ENCODE data around the gene ALPG.
"Not testable (repeated sequence)": the region's sequence is repeated elsewhere in the genome, so short reads cannot be mapped to it uniquely, and the experiment has no call there.

Gene ALPG

DNA sequence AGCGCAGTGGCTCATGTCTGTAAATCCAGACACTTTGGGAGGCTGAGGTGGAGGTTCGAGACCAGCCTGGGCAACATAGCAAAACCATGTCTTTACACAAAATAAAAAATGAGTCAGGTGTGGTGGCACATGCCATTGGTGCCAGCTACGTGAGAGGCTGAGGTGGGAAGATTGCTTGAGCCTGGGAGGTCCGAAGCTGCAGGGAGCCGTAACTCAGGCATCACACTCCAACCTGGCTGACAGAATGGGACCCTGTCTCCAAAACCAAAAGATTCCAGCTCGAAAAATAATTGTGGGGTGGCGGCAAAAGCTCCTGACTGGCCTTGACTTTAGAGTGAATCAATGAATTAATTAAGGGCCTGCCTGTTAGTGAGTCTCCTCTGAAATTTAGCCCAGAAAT, 29.3 kb upstream of the ALPG start:
- DNase-seq: no peak

DNA sequence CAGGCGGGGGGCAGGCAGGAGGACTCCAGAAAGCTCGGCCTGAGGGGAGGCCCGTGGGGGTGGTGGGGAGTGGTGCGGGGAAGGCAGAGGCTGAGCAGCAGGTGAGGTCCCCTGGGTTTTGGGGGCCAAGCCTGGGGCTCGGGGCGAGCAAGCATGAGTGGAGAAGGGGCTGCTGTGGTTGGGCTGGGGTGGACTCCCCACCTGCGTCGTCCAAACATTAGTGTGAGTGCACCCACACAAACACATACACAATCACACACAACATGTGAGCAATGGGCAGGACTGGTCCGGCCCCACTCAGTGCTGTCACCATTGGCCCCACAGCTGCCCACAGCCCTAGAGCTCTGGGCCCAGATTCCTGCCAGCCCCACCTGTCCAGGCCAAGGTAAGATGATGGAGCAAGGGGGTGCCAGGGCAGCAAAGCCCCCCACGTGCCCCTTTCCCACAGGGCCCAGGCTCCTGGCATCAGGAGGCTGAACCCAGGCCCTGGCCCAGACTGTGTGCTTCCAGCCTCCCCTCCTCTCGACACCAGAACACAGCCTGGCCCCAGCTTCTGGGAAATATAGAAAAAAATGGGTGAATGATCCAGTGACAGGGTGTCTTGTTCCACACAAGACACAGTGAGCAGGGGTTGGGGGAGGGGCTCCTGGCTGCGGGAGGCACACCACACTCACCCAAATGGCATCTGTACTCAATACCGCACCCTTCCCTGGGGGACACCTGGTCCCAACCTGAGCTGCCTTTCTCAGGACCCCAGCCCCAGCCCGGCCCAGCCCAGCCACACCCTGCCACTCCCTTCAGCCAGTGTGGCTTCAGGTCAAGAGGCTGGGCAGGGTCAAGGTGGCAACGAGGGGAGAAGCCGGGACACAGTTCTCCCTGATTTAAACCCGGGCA, 28.6 kb upstream of the ALPG start:
- no peak for DNase-seq

DNA sequence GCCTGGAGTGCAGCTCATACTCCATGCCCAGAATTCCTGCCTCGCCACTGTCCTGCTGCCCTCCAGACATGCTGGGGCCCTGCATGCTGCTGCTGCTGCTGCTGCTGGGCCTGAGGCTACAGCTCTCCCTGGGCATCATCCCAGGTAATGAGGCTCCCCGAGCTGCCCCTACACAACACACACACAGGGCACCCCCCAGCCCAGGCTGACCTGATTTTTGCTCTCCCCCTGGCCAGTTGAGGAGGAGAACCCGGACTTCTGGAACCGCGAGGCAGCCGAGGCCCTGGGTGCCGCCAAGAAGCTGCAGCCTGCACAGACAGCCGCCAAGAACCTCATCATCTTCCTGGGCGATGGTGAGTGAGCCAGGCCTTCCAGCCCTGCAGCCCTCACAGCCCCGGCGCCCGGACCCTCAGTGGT, 27.9 kb upstream of the ALPG start, which contains the start of gene ALPP:
TSS of gene ALPP (plus strand) at position 17 of the 417 bp plus-strand sequence. CDS start at position 69, 52 bp downstream.
- DNase-seq: not testable (repeated sequence)

DNA sequence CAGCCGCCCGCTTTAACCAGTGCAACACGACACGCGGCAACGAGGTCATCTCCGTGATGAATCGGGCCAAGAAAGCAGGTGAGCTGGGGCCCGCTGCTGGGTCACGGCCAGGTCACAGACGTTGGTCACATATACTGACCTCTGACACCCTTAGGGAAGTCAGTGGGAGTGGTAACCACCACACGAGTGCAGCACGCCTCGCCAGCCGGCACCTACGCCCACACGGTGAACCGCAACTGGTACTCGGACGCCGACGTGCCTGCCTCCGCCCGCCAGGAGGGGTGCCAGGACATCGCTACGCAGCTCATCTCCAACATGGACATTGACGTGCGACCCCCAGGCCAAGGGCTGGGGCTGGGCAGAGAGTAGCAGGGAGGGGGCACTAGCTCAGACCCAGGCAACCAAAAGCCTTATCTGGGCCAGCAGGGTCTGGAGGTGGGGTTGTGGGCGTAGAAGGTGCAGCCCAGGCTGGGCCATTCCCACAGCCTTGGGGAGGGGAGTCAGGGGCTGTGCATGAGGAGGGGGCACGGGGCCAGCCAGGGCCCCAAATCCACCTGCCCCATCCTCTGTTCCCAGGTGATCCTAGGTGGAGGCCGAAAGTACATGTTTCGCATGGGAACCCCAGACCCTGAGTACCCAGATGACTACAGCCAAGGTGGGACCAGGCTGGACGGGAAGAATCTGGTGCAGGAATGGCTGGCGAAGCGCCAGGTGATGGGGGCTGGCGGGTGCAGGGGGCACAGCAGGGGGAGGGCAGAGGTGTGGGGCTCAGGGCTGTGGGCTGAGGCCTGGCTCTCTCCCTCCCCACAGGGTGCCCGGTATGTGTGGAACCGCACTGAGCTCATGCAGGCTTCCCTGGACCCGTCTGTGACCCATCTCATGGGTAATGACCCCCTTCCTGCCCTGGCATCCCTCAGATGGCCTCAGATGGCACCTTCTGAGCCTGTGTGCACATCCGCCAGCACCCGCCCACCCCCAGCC, 26.7 kb upstream of the ALPG start:
- not testable (repeated sequence) for DNase-seq

DNA sequence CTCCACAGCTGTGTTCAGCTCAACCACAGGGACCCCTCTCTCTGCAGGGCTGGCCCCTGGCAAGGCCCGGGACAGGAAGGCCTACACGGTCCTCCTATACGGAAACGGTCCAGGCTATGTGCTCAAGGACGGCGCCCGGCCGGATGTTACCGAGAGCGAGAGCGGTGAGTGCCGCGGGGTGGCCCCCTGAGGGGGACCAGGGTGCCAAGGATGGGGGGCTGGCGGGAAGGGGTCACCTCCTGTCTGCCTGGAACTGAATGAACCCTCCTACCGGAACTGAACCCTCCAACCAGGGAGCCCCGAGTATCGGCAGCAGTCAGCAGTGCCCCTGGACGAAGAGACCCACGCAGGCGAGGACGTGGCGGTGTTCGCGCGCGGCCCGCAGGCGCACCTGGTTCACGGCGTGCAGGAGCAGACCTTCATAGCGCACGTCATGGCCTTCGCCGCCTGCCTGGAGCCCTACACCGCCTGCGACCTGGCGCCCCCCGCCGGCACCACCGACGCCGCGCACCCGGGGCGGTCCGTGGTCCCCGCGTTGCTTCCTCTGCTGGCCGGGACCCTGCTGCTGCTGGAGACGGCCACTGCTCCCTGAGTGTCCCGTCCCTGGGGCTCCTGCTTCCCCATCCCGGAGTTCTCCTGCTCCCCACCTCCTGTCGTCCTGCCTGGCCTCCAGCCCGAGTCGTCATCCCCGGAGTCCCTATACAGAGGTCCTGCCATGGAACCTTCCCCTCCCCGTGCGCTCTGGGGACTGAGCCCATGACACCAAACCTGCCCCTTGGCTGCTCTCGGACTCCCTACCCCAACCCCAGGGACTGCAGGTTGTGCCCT, 25.2 kb upstream of the ALPG start:
- peak; percentile 20 for DNase-seq

DNA sequence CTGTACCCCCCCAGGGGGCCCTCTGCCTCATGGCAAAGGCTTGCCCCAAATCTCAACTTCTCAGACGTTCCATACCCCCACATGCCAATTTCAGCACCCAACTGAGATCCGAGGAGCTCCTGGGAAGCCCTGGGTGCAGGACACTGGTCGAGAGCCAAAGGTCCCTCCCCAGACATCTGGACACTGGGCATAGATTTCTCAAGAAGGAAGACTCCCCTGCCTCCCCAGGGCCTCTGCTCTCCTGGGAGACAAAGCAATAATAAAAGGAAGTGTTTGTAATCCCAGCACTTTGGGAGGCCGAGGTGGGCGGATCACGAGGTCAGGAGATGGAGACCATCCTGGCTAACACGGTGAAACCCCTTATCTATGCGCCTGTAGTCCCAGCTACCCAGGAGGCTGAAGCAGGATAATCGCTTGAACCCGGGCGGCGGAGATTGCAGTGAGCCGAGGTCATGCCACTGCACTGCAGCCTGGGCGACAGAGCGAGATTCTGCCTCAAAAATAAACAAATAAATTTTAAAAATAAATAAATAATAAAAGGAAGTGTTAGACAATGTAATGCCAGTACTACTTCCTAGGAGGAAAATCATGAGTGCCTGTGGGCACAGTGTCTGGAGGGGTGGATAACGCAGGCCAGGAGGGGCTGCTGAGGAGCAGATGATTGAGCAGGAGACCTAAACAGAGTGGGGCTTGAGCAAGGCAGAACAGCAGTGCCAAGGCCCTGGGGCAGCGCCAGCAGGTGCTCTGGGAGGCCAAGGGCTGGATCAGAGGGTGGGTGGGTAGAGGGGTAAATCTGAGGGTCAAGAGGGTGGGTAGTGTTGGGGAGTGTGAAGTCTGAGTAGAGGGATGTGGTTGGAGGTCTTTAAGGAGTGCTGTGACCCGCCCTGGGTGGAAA, 24.1 kb upstream of the ALPG start:
- no peak for DNase-seq

DNA sequence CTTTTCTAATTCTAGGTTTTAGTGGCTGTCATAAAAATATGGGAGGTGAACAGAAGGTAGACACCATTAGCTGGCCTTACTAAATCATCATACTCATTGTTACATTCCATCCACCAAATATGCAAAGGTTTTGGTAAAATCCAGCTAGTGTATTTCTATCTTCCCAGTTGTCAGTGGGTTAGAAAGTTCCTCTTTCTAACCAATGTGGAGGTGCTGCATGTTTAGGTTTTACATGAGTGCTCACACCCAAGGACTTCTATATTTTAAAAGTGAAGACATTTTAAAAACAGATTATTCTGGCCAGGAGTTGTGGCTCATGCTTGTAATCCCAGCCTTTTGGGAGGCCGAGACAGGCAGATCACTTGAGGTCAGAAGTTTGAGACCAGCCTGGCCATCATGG, 22.2 kb upstream of the ALPG start:
- no peak for DNase-seq

DNA sequence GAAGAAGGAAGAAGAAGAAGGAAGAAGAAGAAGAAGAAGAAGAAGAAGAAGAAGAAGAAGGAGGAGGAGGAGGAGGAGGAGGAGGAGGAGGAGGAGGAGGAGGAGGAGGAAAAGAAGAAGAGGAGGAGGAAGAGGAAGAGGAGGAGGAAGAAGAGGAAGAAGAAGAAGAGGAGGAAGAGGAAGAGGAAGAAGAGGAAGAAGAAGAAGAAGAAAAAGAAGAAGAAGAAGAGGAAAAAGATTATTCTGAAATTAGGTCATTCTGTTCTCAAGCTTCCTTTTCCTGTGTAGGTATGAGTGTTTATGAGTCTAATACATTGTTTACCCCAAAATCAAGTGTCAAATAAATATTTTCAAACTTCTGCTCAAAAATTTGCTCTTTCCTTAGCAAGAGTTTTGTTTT, 21.6 kb upstream of the ALPG start:
- DNase-seq: not testable (repeated sequence)

DNA sequence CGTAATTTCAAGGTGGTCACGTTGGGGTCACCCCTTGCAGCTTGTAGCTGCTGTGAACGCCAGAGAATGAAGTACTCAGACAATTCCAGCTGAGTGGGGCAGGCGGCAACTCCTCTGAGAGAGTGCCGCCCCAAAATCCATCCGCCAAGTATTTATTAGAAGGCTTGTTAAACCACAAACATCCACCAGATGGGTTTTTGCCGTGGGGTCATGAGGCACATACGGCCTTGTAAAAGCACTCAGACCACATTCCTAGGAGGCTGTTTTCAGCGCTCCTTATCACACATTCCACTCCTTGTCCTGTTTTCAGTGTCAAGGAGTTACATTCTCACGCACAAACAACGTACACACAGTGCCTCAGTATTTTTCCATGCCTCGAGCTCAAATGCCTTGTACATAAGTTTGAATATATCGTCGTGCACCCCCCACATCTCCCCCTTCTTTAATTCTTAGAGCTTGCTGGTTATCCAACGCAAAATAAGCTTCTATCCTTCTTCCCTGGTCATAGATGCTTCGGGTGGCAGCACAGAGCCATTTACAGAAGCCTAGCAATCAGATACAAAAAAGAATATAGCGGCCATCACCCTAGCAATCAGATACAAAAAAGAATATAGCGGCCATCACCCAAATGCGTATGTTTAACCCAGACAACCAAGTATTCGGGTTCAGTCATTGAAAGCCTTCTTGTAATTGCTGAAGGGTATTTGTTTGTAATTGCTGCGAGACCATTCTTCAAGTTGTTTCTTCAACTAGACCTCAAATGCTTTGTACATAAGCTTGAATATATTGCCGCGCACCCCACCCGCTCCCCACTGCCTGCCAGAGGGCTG, 20.8 kb upstream of the ALPG start:
- no peak for DNase-seq

DNA sequence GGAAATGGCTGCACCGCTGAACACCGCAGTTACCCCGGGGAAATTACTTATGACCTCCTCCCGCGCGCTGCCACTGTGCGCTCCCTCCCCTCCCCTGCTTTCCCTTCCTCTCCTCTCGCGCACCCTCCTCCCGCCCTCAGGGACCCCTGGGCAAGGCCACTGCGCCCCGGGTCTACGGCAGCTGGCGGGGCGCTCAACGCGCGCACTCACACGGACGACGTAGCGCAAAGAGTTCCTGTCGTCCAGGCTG, 20.2 kb upstream of the ALPG start:
- DNase-seq: no peak

DNA sequence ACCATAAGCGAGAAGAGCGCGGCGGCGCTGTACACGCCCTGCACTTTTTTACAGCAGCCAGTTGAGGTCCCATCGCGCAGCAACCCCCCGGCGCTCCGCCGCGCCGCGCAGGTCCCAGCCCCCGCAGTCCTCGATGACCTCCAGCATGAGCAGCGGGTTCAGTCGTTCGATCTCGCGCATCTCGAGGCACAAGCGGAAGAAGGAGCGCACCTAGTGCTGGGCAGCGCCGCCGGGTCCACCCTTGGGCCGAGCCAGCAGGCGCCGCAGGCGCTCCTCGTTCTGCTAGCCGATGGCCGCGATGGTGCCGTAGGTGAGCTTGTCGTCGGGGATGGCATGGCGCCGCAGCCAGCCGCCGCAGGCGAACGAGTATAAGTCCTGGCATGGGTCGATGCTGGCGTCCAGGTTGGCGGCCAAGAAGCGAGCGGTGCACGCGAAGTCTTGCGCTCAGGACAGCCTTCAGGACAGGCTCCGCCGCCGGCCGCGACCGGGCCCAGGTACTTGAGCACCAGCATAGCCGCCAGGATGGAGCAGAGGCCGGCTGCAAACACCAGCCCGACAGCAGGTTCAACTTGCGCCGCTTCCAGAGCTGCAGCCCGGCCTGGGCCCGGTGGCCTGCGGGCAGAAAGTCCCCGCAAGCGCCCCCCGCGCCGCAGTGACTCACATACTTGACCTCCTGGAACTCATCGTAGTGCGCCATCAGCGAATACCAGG, 19.7 kb upstream of the ALPG start:
- DNase-seq: no peak

DNA sequence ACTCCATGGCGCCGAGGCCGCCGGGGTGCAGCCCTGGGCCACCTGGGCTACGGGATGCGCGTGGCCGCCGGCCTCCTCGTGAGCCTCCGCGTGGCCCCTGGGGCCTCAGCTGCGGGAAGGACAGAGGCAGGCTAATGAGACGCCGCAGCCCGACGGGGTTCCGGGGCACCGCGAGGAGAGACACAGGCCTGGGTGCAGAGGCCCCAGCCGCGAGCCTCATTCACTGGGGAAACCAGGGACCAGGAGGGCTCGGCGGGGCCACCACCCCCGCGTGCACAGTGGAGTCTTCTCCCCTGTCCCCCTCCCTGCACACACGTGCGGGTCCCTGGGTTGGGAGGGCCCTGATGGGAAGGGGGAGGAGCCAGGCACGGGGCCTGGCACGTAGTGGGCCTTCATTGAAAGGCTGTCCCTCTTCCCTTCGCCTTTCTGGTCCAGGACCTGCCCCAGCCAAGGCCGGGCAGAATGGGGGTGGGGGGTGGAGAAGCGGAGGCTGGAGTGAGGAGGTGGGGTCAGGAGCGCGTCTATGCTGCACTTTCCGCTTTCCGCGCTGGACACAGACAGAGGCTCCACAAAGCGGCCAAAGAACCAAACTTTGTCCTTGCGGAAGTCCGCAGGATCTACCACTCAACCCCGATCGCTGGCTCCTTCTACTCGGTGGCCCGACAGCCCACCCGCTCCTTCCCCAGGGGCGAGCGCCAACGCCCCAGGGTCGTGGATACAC, 19.0 kb upstream of the ALPG start:
- no peak for DNase-seq

DNA sequence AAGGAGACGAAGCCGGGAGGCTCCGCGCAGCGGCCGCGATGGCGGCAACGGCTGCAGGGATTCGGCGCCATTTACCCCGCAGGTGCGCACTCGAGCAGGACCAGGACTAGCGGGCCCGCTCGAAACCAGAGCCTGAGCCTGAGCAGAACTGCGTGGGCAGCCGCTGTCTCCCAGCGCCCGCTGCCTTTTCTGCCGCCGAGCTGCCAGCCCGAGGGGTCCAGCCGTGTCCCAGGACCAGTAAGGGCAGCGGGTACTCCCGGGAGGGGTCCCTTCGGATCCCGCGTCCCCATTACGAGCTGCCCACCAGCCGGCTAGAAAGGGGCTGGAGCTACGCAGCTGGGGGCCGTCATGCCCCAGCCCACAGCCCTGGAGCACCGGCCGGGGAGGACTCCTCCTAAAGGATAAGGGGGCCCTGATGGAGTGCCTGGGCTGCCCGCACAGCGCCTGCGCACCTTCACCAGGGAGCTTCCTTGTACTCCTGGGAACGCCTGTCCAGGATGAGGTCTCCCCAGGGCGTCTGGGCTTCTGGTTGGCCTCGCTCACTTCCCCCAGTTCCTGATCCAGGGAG, 18.2 kb upstream of the ALPG start:
- DNase-seq: no peak

DNA sequence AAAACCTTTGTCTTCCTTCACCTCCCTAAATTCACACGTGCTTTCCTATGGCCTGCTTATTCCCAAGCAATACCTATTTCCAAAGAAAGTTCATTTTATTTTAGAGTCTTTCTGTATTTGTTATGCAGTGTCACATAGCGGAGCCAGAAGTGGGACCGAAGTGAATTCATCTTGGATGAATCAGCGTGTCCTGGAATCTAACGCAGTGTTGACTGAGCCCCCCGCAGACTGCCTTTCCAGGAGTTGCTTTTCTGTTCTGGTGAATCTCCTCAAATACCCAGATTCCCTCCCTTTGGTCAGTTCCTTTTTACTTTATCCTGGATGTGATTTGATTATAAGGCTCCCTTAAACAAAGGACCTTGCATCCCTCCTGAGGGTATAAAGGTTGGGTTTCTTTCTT, 17.3 kb upstream of the ALPG start:
- DNase-seq: no peak

DNA sequence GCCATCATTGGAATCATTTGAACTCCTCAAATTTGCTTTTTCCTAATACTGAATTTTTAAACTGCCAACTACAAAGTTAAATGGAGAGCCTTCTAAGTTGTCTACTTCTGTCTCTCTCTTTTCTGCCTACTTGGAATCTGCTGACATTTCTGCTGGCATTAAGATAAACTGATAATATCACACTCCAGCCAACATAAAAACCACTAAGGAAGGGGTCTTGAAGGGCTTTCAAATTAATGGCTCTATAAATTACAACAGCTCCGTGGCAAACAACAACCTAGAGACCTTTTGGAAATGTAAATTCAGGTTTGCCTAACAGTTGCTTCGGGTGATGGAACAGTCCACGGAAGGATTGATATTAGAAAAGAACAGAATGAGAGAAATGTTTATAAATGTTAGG, 16.0 kb upstream of the ALPG start:
- no peak for DNase-seq

DNA sequence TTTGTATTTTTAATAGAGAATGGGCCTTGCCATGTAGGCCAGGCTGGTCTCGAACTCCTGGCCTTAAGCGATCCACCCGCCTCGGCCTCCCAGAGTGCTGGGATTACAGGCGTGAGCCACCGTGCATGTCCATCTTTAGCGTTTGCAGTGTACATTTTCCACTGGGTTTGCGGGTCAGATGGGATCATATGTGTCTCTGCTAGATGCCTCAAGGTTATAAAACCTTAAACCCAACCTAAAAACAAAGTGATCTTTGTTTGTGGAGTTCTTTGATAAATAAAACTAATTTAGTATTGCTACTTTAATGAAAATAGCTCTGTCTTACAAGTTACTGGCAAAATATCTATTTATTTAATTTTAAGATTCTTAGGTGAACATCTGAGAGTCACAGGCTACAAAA, 13.1 kb upstream of the ALPG start:
- no peak for DNase-seq

DNA sequence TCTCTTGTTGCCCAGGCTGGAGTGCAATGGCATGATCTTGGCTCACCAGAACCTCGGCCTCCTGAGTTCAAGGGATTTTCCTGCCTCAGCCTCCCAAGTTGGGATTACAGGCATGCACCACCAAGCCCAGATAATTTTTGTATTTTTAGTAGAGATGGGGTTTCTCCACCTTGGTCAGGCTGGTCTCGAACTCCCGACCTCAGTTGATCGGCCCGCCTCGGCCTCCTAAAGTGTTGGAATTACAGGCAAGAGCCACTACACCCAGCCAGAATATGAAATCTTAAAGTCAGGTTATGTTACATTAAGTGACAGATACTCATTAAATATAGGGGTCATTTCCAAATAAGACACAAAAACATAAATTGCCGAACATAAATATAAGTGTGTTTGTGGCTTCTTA, 12.2 kb upstream of the ALPG start:
- not testable (repeated sequence) for DNase-seq

DNA sequence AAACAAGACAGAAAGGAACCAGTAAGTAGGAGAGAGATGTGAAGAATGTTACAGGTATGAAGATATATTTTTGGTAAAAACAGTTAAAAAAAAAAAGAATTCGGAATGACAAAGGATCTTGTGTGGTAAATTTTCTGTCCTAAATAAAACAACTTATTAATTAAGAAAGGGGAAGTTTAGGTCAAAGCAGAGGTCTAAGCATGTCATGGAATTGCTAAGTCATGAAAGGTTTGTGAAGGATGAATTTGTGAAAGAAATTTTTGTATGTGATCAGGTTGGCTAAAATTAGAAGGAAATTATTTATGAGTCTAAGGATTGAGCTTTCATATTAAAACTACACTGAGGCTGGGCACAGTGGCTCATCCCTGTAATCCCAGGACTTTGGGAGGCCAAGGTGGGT, 11.1 kb upstream of the ALPG start:
- no peak for DNase-seq

DNA sequence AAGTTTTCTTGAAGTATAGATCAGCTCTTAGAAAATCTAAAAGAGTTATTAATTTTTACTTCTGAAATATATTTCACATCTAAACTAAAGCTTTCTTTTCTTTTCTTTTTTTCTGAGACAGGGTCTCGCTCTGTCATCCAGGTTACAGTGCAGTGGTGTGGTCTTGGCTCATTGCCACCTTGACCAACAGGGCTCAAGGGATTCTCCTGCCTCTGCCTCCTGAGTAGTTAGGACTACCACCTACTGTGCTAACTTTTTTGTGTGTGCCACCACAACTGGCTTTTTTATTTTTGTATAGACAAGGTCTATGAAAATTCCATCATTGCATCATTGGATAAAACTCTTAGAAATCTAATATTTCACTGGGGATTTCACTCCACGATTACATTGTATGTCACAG, 10.0 kb upstream of the ALPG start:
- DNase-seq: no peak
